ENCODE data around the gene CD27. TPM values are rescaled to one million over a fixed set of nuclear protein-coding genes. Genes with fewer than 3 reads are reported as not detected.
"Not testable (repeated sequence)": the region's sequence is repeated elsewhere in the genome, so short reads cannot be mapped to it uniquely, and the experiment has no call there.

CD27 gene
- total RNA-seq, 1 donor: 24.3 TPM

GRCh38 chr12:6426882-6427671 is 17.7 kb upstream of the CD27 start:
- Histone ChIP-seq H3K4me3 (ENCODE audit: low read length) (no peak overlapping the region), H3K27me3 (ENCODE audit: insufficient read depth, low read length) (no peaks in the 10 kb centered on the region), H3K4me1 (ENCODE audit: insufficient read depth, low read length) (peaks cover 63% of the 10 kb centered on the region)

GRCh38 chr12:6427796-6428195 is 17.0 kb upstream of the CD27 start:
- peaks cover 66% of the 10 kb centered on the region for H3K4me1 ChIP-seq (ENCODE audit: insufficient read depth, low read length)
- not testable (repeated sequence) for H3K27me3 ChIP-seq (ENCODE audit: insufficient read depth, low read length); H3K9me3 ChIP-seq (ENCODE audit: low read depth, low read length); H3K4me3 ChIP-seq (ENCODE audit: low read length)

More at GRCh38 chr12:6426882-6427671, 17.7 kb upstream of the CD27 start:
- H3K9me3 ChIP-seq (ENCODE audit: low read depth, low read length): no peaks in the 10 kb centered on the region

- Histone ChIP-seq H3K27me3 (ENCODE audit: insufficient read depth, low read length) (no peaks in the 10 kb centered on the region), H3K4me3 (ENCODE audit: low read length) (no peak overlapping the region), H3K9me3 (ENCODE audit: low read depth, low read length) (no peaks in the 10 kb centered on the region), H3K4me1 (ENCODE audit: insufficient read depth, low read length) (peaks cover 64% of the 10 kb centered on the region)
These were observed 16.4 kb upstream of the CD27 start for GRCh38 chr12:6428326-6428725.

GRCh38 chr12:6430124-6430989 is 14.4 kb upstream of the CD27 start:
- Histone ChIP-seq H3K27me3 (ENCODE audit: insufficient read depth, low read length) (no peaks in the 10 kb centered on the region), H3K4me3 (ENCODE audit: low read length) (no peak overlapping the region), H3K4me1 (ENCODE audit: insufficient read depth, low read length) (peaks cover 63% of the 10 kb centered on the region), H3K9me3 (ENCODE audit: low read depth, low read length) (no peaks in the 10 kb centered on the region)

GRCh38 chr12:6432991-6433390 is 11.8 kb upstream of the CD27 start:
- no peaks in the 10 kb centered on the region for H3K9me3 ChIP-seq (ENCODE audit: low read depth, low read length)
- no peak overlapping the region for H3K4me3 ChIP-seq (ENCODE audit: low read length)
- H3K4me1 ChIP-seq (ENCODE audit: insufficient read depth, low read length): peaks cover 36% of the 10 kb centered on the region
- H3K27me3 ChIP-seq (ENCODE audit: insufficient read depth, low read length): no peaks in the 10 kb centered on the region

GRCh38 chr12:6434205-6435140 is 10.3 kb upstream of the CD27 start:
- H3K4me3 ChIP-seq (ENCODE audit: low read length): no peak overlapping the region
- peaks cover 36% of the 10 kb centered on the region for H3K4me1 ChIP-seq (ENCODE audit: insufficient read depth, low read length)
- H3K9me3 ChIP-seq (ENCODE audit: low read depth, low read length): no peaks in the 10 kb centered on the region
- H3K27me3 ChIP-seq (ENCODE audit: insufficient read depth, low read length): no peaks in the 10 kb centered on the region

- Histone ChIP-seq H3K9me3 (ENCODE audit: low read depth, low read length) (no peaks in the 10 kb centered on the region), H3K27me3 (ENCODE audit: insufficient read depth, low read length) (no peaks in the 10 kb centered on the region), H3K4me1 (ENCODE audit: insufficient read depth, low read length) (peaks cover 23% of the 10 kb centered on the region), H3K4me3 (ENCODE audit: low read length) (no peak overlapping the region)
These were observed 8.6 kb upstream of the CD27 start for GRCh38 chr12:6435961-6436715.

- H3K9me3 ChIP-seq (ENCODE audit: low read depth, low read length): no peaks in the 10 kb centered on the region
- H3K4me3 ChIP-seq (ENCODE audit: low read length): no peak overlapping the region
- H3K4me1 ChIP-seq (ENCODE audit: insufficient read depth, low read length): peaks cover 16% of the 10 kb centered on the region
- no peaks in the 10 kb centered on the region for H3K27me3 ChIP-seq (ENCODE audit: insufficient read depth, low read length)
These were observed 7.2 kb upstream of the CD27 start for GRCh38 chr12:6437586-6437985.

GRCh38 chr12:6438345-6438744 is 6.4 kb upstream of the CD27 start:
- Histone ChIP-seq H3K27me3 (ENCODE audit: insufficient read depth, low read length) (no peaks in the 10 kb centered on the region), H3K4me1 (ENCODE audit: insufficient read depth, low read length) (peaks cover 21% of the 10 kb centered on the region), H3K4me3 (ENCODE audit: low read length) (no peak overlapping the region), H3K9me3 (ENCODE audit: low read depth, low read length) (no peaks in the 10 kb centered on the region)

GRCh38 chr12:6440391-6440790 is 4.4 kb upstream of the CD27 start:
- Histone ChIP-seq H3K4me3 (ENCODE audit: low read length) (no peak overlapping the region), H3K4me1 (ENCODE audit: insufficient read depth, low read length) (peaks cover 18% of the 10 kb centered on the region), H3K27me3 (ENCODE audit: insufficient read depth, low read length) (no peaks in the 10 kb centered on the region), H3K9me3 (ENCODE audit: low read depth, low read length) (no peaks in the 10 kb centered on the region)

- no peaks in the 10 kb centered on the region for H3K9me3 ChIP-seq (ENCODE audit: low read depth, low read length)
These were observed 1.9 kb upstream of the CD27 start for GRCh38 chr12:6442836-6443235.

GRCh38 chr12:6443361-6443983 is 1.3 kb upstream of the CD27 start:
- Histone ChIP-seq H3K4me1 (ENCODE audit: insufficient read depth, low read length) (peaks cover 40% of the 10 kb centered on the region), H3K27me3 (ENCODE audit: insufficient read depth, low read length) (no peaks in the 10 kb centered on the region), H3K9me3 (ENCODE audit: low read depth, low read length) (no peaks in the 10 kb centered on the region), H3K4me3 (ENCODE audit: low read length) (no peak overlapping the region)

More at GRCh38 chr12:6442836-6443235, 1.9 kb upstream of the CD27 start:
- H3K4me1 ChIP-seq (ENCODE audit: insufficient read depth, low read length): peaks cover 35% of the 10 kb centered on the region
- no peak overlapping the region for H3K4me3 ChIP-seq (ENCODE audit: low read length)
- no peaks in the 10 kb centered on the region for H3K27me3 ChIP-seq (ENCODE audit: insufficient read depth, low read length)

GRCh38 chr12:6444031-6444430 is 724 bp upstream of the CD27 start:
- H3K4me1 ChIP-seq (ENCODE audit: insufficient read depth, low read length): peaks cover 40% of the 10 kb centered on the region
- H3K27me3 ChIP-seq (ENCODE audit: insufficient read depth, low read length): no peaks in the 10 kb centered on the region
- no peaks in the 10 kb centered on the region for H3K9me3 ChIP-seq (ENCODE audit: low read depth, low read length)
- H3K4me3 ChIP-seq (ENCODE audit: low read length): no peak overlapping the region
